ENCODE results near the gene FCHSD2. TPM values are rescaled to one million over a fixed set of nuclear protein-coding genes. Genes with fewer than 3 reads are reported as not detected.

The FCHSD2 gene
- polyA plus RNA-seq, 3 donors: 14.5 to 43.5 (median 16.6) TPM

DNA sequence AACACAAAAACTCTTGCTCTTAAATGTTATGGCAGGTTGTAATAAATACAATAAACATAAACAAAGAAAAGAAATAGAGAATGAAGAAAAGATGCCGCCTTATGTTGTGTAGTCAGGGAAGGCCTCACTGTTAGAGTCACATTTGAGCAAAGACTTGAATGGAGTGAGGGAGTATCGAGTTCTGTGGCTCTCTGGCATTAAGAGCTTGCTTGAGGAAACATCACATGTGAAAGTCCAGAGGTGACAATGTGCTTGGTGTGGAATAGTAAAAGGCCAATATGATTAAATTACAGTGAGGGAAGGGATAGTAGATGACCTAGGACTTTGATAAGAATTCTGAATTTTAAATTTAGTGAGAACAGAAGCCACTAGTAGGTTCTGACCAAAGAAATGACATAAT is 188.5 kb downstream of the FCHSD2 start:
- TF ChIP-seq, protein P1, sequence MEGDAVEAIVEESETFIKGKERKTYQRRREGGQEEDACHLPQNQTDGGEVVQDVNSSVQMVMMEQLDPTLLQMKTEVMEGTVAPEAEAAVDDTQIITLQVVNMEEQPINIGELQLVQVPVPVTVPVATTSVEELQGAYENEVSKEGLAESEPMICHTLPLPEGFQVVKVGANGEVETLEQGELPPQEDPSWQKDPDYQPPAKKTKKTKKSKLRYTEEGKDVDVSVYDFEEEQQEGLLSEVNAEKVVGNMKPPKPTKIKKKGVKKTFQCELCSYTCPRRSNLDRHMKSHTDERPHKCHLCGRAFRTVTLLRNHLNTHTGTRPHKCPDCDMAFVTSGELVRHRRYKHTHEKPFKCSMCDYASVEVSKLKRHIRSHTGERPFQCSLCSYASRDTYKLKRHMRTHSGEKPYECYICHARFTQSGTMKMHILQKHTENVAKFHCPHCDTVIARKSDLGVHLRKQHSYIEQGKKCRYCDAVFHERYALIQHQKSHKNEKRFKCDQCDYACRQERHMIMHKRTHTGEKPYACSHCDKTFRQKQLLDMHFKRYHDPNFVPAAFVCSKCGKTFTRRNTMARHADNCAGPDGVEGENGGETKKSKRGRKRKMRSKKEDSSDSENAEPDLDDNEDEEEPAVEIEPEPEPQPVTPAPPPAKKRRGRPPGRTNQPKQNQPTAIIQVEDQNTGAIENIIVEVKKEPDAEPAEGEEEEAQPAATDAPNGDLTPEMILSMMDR (IDR thresholded peaks at IDR 0.05): no peak
- H3K4me3 ChIP-seq (replicated peaks in 1 of 3; ENCODE audit: low read depth in 2 of 3, low read length in 3 of 3): no peak overlapping the region
- no peak overlapping the region for H3K4me2 ChIP-seq (replicated peaks; ENCODE audit: extremely low read depth, low read length, poor library complexity, severe bottlenecking)
- H3K36me3 ChIP-seq (replicated peaks in 1 of 2; ENCODE audit: control insufficient read depth in 1 of 2, insufficient read depth in 2 of 2, low read length in 2 of 2): peaks cover 0 to 5% of the 10 kb centered on the region in 2 donors
- peaks cover 25 to 27% of the 10 kb centered on the region in 2 donors for H3K4me1 ChIP-seq (ENCODE audit: control insufficient read depth in 1 of 2, insufficient read depth in 2 of 2, low read length in 2 of 2)
- WGBS (ENCODE audit: insufficient coverage): 100% methylated on average over 1 of the region's 2 CpGs
- H3K27ac ChIP-seq (ENCODE audit: low read depth in 1 of 2, low read length in 2 of 2): no peak overlapping the region
- no peaks in the 10 kb centered on the region for H3K27me3 ChIP-seq (ENCODE audit: control insufficient read depth in 2 of 2, insufficient read depth in 2 of 2, low read length in 2 of 2)
- Mint-ChIP-seq H3K36me3 (peaks cover 12 to 16% of the 10 kb centered on the region in 2 donors), H3K9me3 (peaks cover 0 to 3% (median 0%) of the 10 kb centered on the region in 7 donors), H3K27me3 (ENCODE audit: low read depth in 3 of 3) (peaks cover 0 to 2% (median 0%) of the 10 kb centered on the region in 3 donors), H3K27ac (peak overlapping the region in 3 of 7 donors; percentile 21 to 95 (median 89)), H3K4me3 (no peak overlapping the region), H3K4me1 (peaks cover 35% of the 10 kb centered on the region)
- intact Hi-C loops (cut with micrococcal nuclease): no loop called here
- peaks cover 19% of the 10 kb centered on the region for H3K79me2 ChIP-seq (ENCODE audit: insufficient read depth, low read length)
- no peak for DNase-seq
- no peak overlapping the region for H2AFZ ChIP-seq (ENCODE audit: insufficient read depth, low read depth, low read length, poor library complexity, severe bottlenecking)
- no peaks in the 10 kb centered on the region for H3K9me3 ChIP-seq (replicated peaks in 1 of 2; ENCODE audit: control insufficient read depth in 1 of 2, insufficient read depth in 1 of 2, low read length in 2 of 2)
- no peaks in the 10 kb centered on the region for H4K20me1 ChIP-seq (ENCODE audit: insufficient read depth, low read length)
- H3K9ac ChIP-seq (ENCODE audit: insufficient read depth, low read length, poor library complexity, severe bottlenecking): no peak overlapping the region

DNA sequence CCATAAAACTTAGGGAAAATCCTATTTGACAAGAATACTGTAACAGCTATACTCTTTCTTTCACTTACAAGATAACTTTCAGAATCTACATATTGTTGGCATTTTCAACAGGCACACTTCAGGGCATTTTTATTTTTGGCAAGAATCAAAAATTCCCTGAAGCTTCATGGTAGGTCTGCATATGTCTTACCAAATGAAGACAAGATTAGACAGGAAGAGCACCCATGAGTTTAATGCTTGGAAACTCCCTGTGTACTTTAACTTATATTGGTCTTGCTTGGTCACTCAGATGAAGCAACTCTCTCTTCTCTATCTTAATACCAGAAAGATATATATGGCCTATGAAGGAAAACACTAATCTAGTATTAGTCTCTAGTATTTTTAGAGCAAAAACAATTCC is 190.2 kb downstream of the FCHSD2 start:
- no peaks in the 10 kb centered on the region for H3K9me3 ChIP-seq (replicated peaks in 1 of 2; ENCODE audit: control insufficient read depth in 1 of 2, insufficient read depth in 1 of 2, low read length in 2 of 2)
- no peak overlapping the region for H2AFZ ChIP-seq (ENCODE audit: insufficient read depth, low read depth, low read length, poor library complexity, severe bottlenecking)
- peak overlapping the region; percentile 25 for H3K4me2 ChIP-seq (replicated peaks; ENCODE audit: extremely low read depth, low read length, poor library complexity, severe bottlenecking)
- H3K36me3 Mint-ChIP-seq: peaks cover 3 to 8% of the 10 kb centered on the region in 2 donors
- H3K4me1 ChIP-seq (ENCODE audit: control insufficient read depth in 1 of 2, insufficient read depth in 2 of 2, low read length in 2 of 2): peaks cover 25 to 27% of the 10 kb centered on the region in 2 donors
- peak; percentile 54 to 82 (median 74) for DNase-seq
- no peaks in the 10 kb centered on the region for H3K27me3 ChIP-seq (ENCODE audit: control insufficient read depth in 2 of 2, insufficient read depth in 2 of 2, low read length in 2 of 2)
- TF ChIP-seq, protein P1 (IDR thresholded peaks at IDR 0.05): no peak
- peak overlapping the region in 1 of 3 experiments; percentile 11 for H3K4me3 ChIP-seq (replicated peaks in 1 of 3; ENCODE audit: low read depth in 2 of 3, low read length in 3 of 3)
- H3K4me1 Mint-ChIP-seq: peaks cover 35% of the 10 kb centered on the region
- H3K27ac Mint-ChIP-seq: peak overlapping the region; percentile 88 to 96 (median 95)
- H3K9me3 Mint-ChIP-seq: no peaks in the 10 kb centered on the region
- intact Hi-C loops (cut with micrococcal nuclease): no loop called here
- no peak overlapping the region for H3K4me3 Mint-ChIP-seq
- H4K20me1 ChIP-seq (ENCODE audit: insufficient read depth, low read length): no peaks in the 10 kb centered on the region
- H3K79me2 ChIP-seq (ENCODE audit: insufficient read depth, low read length): peaks cover 19% of the 10 kb centered on the region
- peaks cover 0 to 2% (median 0%) of the 10 kb centered on the region in 3 donors for H3K27me3 Mint-ChIP-seq (ENCODE audit: low read depth in 3 of 3)
- H3K36me3 ChIP-seq (replicated peaks in 1 of 2; ENCODE audit: control insufficient read depth in 1 of 2, insufficient read depth in 2 of 2, low read length in 2 of 2): peaks cover 0 to 5% of the 10 kb centered on the region in 2 donors
- H3K9ac ChIP-seq (ENCODE audit: insufficient read depth, low read length, poor library complexity, severe bottlenecking): peak overlapping the region; percentile 51
- H3K27ac ChIP-seq (ENCODE audit: low read depth in 1 of 2, low read length in 2 of 2): peak overlapping the region; percentile 73 to 92

Measured in CD14-positive monocyte (primary cell).